ENCODE measurements around the gene SLC38A10.

GRCh38 chr17:81288715-81289114, 6.4 kb downstream of the SLC38A10 start:
- TF ChIP-seq EZH2 (IDR thresholded peaks at IDR 0.05; ENCODE audit: borderline replicate concordance, low read length) (no peak), CTCF (IDR thresholded peaks at IDR 0.05; ENCODE audit: low read length) (no peak)

Data from OCI-LY1 (cell line).